Liver (tissue), 9 donors: ENCODE results near the gene IL10. TPM values are rescaled to one million over a fixed set of nuclear protein-coding genes. Genes with fewer than 3 reads are reported as not detected.

Experiments used
- DNase-seq: peaks from one replicate; pipeline ENCODE4 v3.0.0-alpha.2; 2017; ENCODE audit warnings: low spot score
- H3K27ac ChIP-seq, 2 donors: one replicate each; pipeline ENCODE4 v1.7.0; 2013; ENCODE audit warnings: inconsistent platforms in 2 of 2, low read length in 2 of 2, control low read depth in 1 of 2, low read depth in 1 of 2, mild to moderate bottlenecking in 1 of 2
- H3K27me3 ChIP-seq, 4 donors: one replicate each; pipeline versions ENCODE4 v1.6.1 to v1.7.0; 2013; ENCODE audit warnings: low read length in 3 of 4, inconsistent platforms in 1 of 4, mild to moderate bottlenecking in 1 of 4, moderate library complexity in 1 of 4; ENCODE audit not compliant: control insufficient read depth in 4 of 4, insufficient read depth in 4 of 4
- H3K36me3 ChIP-seq, 4 donors: one replicate each; pipeline versions ENCODE4 v1.6.1 to v1.7.0; 2013; ENCODE audit warnings: low read length in 3 of 4, mild to moderate bottlenecking in 3 of 4, low read depth in 1 of 4, moderate library complexity in 1 of 4; ENCODE audit not compliant: control insufficient read depth in 4 of 4, insufficient read depth in 3 of 4
- H3K4me1 ChIP-seq, 4 donors: one replicate each; pipeline versions ENCODE4 v1.6.1 to v1.7.0; 2013; ENCODE audit warnings: low read length in 3 of 4, mild to moderate bottlenecking in 3 of 4, moderate library complexity in 1 of 4; ENCODE audit not compliant: control insufficient read depth in 4 of 4, insufficient read depth in 4 of 4
- H3K4me3 ChIP-seq, 3 donors: one replicate each; pipeline versions ENCODE4 v1.6.1 to v1.7.0; 2013; ENCODE audit warnings: low read length in 3 of 3, control low read depth in 1 of 3, low read depth in 1 of 3, mild to moderate bottlenecking in 1 of 3
- H3K9ac ChIP-seq, 2 donors: one replicate each; pipeline ENCODE4 v1.7.0; 2013; ENCODE audit warnings: low read length in 2 of 2, mild to moderate bottlenecking in 2 of 2, moderate library complexity in 2 of 2, control low read depth in 1 of 2, low read depth in 1 of 2
- H3K9me3 ChIP-seq, 4 donors: one replicate each; pipeline versions ENCODE4 v1.6.1 to v1.7.0; 2013; ENCODE audit warnings: low read length in 3 of 4; ENCODE audit not compliant: control insufficient read depth in 4 of 4
- EGR1 ChIP-seq, 2 donors: IDR thresholded peaks; 2 replicates each; pipeline ENCODE4 v1.6.1; 2016 to 2018; ENCODE audit warnings: antibody characterized with exemption in 2 of 2, low read depth in 2 of 2
- FOXA1 ChIP-seq: IDR thresholded peaks from 2 replicates; pipeline ENCODE4 v1.6.1; 2016; ENCODE audit warnings: antibody characterized with exemption
- FOXA2 ChIP-seq: IDR thresholded peaks from 2 replicates; pipeline ENCODE4 v1.6.1; 2016; ENCODE audit warnings: antibody characterized with exemption
- GABPA ChIP-seq, 2 donors: IDR thresholded peaks in 1 of 2; conservative IDR thresholded peaks in 1 of 2; 2 replicates each; pipeline ENCODE4 v1.6.1; 2016; ENCODE audit warnings: antibody characterized with exemption in 2 of 2, mild to moderate bottlenecking in 1 of 2, moderate library complexity in 1 of 2
- HNF4G ChIP-seq: IDR thresholded peaks from 2 replicates; pipeline ENCODE4 v1.6.1; 2016; ENCODE audit warnings: antibody characterized with exemption
- JUND ChIP-seq, 2 donors: IDR thresholded peaks; 2 replicates each; pipeline ENCODE4 v1.6.1; 2016; ENCODE audit warnings: antibody characterized with exemption in 2 of 2
- NR2F2 ChIP-seq: IDR thresholded peaks from 2 replicates; pipeline ENCODE4 v1.6.1; 2016; ENCODE audit warnings: antibody characterized with exemption
- RAD21 ChIP-seq, 2 donors: IDR thresholded peaks; 2 replicates each; pipeline ENCODE4 v1.6.1; 2016; ENCODE audit warnings: antibody characterized with exemption in 2 of 2, mild to moderate bottlenecking in 2 of 2
- RXRA ChIP-seq, 2 donors: IDR thresholded peaks; 2 replicates each; pipeline ENCODE4 v1.6.1; 2017 to 2018; ENCODE audit warnings: antibody characterized with exemption in 2 of 2, mild to moderate bottlenecking in 1 of 2
- SP1 ChIP-seq: IDR thresholded peaks from 2 replicates; pipeline ENCODE4 v1.6.1; 2018; ENCODE audit warnings: antibody characterized with exemption, mild to moderate bottlenecking
- TAF1 ChIP-seq: conservative IDR thresholded peaks from 2 replicates; pipeline ENCODE4 v1.6.1; 2016; ENCODE audit warnings: antibody characterized with exemption, mild to moderate bottlenecking
- YY1 ChIP-seq: IDR thresholded peaks from 2 replicates; pipeline ENCODE4 v1.6.1; 2016; ENCODE audit warnings: antibody characterized with exemption, mild to moderate bottlenecking
- WGBS: extraction: QIAGEN DNeasy Blood & Tissue Kit; methylation state at CpG from one replicate; pipeline ENCODE4 v1.1.7; 2013; 5-methylcytosine and 5-hydroxymethylcytosine counted together
- polyA plus RNA-seq, 2 donors: library from polyadenylated mRNA; stranded (reverse) in 1 of 2; unstranded in 1 of 2; fragments of 200-250 nt in 1 of 2; fragments of >200 nt in 1 of 2; fragmentation: Nextera tagmentation in 1 of 2; extraction: Ambion mirVana in 1 of 2; gene quantifications; one replicate each; pipeline versions ENCODE4 v1.2.1 to v1.2.3, GENCODE V29; 2013 to 2015
- total RNA-seq, 2 donors: library from RNA; depleted of rRNA; stranded (reverse); fragments of >200 nt; gene quantifications; one replicate each; pipeline ENCODE4 v1.2.3, GENCODE V29; 2014
- TF ChIP-seq, protein P1 (sequence below): IDR thresholded peaks from 2 replicates; pipeline ENCODE4 v1.6.1; 2016; ENCODE audit warnings: antibody characterized with exemption
- TF ChIP-seq, protein P2 (sequence below): fragments of 150-350 bp; IDR thresholded peaks from 2 replicates; pipeline ENCODE4 v1.5.1; 2017; ENCODE audit warnings: improper control_type of control experiment, low read depth, low read length; ENCODE audit not compliant: missing input control
- TF ChIP-seq, protein P3 (sequence below): IDR thresholded peaks from 2 replicates; pipeline ENCODE4 v1.6.1; 2016; ENCODE audit warnings: antibody characterized with exemption
- TF ChIP-seq, protein P4 (sequence below): IDR thresholded peaks from 2 replicates; pipeline ENCODE4 v1.6.1; 2016; ENCODE audit warnings: antibody characterized with exemption
- TF ChIP-seq, protein P5 (sequence below): IDR thresholded peaks from 2 replicates; pipeline ENCODE4 v1.6.1; 2016; ENCODE audit warnings: antibody characterized with exemption, mild to moderate bottlenecking
- donor health status: healthy.
- donor health status: healthy.
- donor health status: healthy.
- donor health status: healthy.
- donor health status: healthy.

IL10 gene
- total and polyA plus RNA-seq, 4 donors: 0.23 to 1.4 (median 0.59) TPM

DNA sequence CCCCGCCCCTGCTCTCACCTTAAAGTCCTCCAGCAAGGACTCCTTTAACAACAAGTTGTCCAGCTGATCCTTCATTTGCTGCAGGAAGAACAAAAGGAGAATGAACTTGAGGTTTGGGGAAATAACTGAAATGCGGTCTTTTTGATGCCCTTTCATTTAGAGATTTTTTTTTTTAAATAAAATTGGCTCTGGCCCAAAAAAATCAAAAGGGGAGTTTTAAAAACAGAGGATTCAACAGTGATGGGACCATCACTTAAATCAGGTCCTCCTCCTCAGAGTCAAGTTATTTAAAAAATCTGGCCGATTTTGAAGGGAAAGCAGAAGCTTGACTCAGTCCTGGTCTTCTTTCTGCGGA is 979 bp downstream of the IL10 start:
- no peak for DNase-seq
- WGBS: 78% methylated on average over 4 of the region's 4 CpGs
- TF ChIP-seq, protein P1, sequence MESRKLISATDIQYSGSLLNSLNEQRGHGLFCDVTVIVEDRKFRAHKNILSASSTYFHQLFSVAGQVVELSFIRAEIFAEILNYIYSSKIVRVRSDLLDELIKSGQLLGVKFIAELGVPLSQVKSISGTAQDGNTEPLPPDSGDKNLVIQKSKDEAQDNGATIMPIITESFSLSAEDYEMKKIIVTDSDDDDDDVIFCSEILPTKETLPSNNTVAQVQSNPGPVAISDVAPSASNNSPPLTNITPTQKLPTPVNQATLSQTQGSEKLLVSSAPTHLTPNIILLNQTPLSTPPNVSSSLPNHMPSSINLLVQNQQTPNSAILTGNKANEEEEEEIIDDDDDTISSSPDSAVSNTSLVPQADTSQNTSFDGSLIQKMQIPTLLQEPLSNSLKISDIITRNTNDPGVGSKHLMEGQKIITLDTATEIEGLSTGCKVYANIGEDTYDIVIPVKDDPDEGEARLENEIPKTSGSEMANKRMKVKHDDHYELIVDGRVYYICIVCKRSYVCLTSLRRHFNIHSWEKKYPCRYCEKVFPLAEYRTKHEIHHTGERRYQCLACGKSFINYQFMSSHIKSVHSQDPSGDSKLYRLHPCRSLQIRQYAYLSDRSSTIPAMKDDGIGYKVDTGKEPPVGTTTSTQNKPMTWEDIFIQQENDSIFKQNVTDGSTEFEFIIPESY: no peak
- TF ChIP-seq, protein P2, sequence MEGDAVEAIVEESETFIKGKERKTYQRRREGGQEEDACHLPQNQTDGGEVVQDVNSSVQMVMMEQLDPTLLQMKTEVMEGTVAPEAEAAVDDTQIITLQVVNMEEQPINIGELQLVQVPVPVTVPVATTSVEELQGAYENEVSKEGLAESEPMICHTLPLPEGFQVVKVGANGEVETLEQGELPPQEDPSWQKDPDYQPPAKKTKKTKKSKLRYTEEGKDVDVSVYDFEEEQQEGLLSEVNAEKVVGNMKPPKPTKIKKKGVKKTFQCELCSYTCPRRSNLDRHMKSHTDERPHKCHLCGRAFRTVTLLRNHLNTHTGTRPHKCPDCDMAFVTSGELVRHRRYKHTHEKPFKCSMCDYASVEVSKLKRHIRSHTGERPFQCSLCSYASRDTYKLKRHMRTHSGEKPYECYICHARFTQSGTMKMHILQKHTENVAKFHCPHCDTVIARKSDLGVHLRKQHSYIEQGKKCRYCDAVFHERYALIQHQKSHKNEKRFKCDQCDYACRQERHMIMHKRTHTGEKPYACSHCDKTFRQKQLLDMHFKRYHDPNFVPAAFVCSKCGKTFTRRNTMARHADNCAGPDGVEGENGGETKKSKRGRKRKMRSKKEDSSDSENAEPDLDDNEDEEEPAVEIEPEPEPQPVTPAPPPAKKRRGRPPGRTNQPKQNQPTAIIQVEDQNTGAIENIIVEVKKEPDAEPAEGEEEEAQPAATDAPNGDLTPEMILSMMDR: no peak
- TF ChIP-seq TAF1 (no peak), NR2F2 (no peak), RXRA (IDR thresholded peaks at IDR 0.05) (no peak), RAD21 (IDR thresholded peaks at IDR 0.05) (no peak), JUND (IDR thresholded peaks at IDR 0.05) (no peak), YY1 (no peak)
- TF ChIP-seq, protein P3, sequence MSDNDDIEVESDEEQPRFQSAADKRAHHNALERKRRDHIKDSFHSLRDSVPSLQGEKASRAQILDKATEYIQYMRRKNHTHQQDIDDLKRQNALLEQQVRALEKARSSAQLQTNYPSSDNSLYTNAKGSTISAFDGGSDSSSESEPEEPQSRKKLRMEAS: no peak
- no peaks in the 10 kb centered on the region for H3K36me3 ChIP-seq
- no peak overlapping the region for H3K4me3 ChIP-seq
- no peaks in the 10 kb centered on the region for H3K27me3 ChIP-seq
- H3K27ac ChIP-seq: no peak overlapping the region
- no peaks in the 10 kb centered on the region for H3K9me3 ChIP-seq
- H3K9ac ChIP-seq: no peak overlapping the region
- peaks cover 0 to 2% (median 0%) of the 10 kb centered on the region in 4 donors for H3K4me1 ChIP-seq

DNA sequence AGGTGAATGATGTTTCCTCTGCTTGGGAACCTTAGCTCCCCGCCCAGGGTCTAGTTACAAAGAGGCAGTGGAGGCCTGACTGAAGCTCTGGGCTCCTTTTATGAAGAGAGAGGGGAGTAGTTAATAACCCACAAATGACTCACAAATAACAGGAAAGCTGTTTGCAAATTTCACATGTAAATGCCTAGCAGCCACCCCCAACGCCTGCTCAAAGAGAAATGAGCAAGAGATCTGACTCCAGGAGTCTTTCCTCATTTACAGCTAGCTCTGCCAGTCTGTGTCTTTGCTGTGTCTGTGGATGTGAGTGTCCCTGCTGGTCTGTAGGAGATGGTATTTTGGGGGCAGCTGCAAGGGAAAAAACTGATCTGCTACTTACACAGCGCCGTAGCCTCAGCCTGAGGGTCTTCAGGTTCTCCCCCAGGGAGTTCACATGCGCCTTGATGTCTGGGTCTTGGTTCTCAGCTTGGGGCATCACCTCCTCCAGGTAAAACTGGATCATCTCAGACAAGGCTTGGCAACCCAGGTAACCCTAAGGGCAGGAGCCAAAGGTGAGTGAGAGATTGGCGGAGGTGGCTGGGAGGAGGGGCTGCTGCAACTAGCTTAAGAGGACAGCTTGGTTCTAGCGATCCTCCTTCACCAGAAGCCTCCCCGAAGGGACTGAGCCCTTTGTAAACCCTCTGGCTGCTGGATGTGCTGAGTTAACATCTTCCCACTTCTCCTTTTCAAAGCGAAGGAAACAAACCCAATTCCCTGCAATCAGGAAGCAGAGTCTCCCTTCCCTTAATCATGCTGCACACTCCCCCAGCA is 1.6 kb downstream of the IL10 start, which contains the start of gene IL19:
TSS of gene IL19 (plus strand) at position 243 of the 807 bp plus-strand sequence. CDS start 65,890 bp downstream, outside the sequence.
- Histone ChIP-seq H3K27me3 (no peaks in the 10 kb centered on the region), H3K27ac (no peak within 1 kb of the TSS), H3K4me3 (no peak within 1 kb of the TSS), H3K9ac (no peak within 1 kb of the TSS), H3K36me3 (no peaks in the 10 kb centered on the region), H3K9me3 (no peaks in the 10 kb centered on the region), H3K4me1 (peaks cover 0 to 2% (median 0%) of the 10 kb centered on the region in 4 donors)
- no peak for DNase-seq
- TF ChIP-seq, protein P3: no peak
- TF ChIP-seq EGR1 (IDR thresholded peaks at IDR 0.05; ENCODE audit: low read depth in 2 of 2) (no peak), RXRA (IDR thresholded peaks at IDR 0.05) (no peak), SP1 (no peak), YY1 (no peak), FOXA2 (no peak), HNF4G (no peak), FOXA1 (no peak), RAD21 (IDR thresholded peaks at IDR 0.05) (no peak), JUND (IDR thresholded peaks at IDR 0.05) (no peak), GABPA (IDR thresholded peaks at IDR 0.05 in 1 of 2, conservative IDR thresholded peaks at IDR 0.05 in 1 of 2) (no peak)
- TF ChIP-seq, protein P1: no peak
- TF ChIP-seq, protein P4, sequence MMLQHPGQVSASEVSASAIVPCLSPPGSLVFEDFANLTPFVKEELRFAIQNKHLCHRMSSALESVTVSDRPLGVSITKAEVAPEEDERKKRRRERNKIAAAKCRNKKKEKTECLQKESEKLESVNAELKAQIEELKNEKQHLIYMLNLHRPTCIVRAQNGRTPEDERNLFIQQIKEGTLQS: no peak
- TF ChIP-seq, protein P2: no peak
- TF ChIP-seq, protein P5, sequence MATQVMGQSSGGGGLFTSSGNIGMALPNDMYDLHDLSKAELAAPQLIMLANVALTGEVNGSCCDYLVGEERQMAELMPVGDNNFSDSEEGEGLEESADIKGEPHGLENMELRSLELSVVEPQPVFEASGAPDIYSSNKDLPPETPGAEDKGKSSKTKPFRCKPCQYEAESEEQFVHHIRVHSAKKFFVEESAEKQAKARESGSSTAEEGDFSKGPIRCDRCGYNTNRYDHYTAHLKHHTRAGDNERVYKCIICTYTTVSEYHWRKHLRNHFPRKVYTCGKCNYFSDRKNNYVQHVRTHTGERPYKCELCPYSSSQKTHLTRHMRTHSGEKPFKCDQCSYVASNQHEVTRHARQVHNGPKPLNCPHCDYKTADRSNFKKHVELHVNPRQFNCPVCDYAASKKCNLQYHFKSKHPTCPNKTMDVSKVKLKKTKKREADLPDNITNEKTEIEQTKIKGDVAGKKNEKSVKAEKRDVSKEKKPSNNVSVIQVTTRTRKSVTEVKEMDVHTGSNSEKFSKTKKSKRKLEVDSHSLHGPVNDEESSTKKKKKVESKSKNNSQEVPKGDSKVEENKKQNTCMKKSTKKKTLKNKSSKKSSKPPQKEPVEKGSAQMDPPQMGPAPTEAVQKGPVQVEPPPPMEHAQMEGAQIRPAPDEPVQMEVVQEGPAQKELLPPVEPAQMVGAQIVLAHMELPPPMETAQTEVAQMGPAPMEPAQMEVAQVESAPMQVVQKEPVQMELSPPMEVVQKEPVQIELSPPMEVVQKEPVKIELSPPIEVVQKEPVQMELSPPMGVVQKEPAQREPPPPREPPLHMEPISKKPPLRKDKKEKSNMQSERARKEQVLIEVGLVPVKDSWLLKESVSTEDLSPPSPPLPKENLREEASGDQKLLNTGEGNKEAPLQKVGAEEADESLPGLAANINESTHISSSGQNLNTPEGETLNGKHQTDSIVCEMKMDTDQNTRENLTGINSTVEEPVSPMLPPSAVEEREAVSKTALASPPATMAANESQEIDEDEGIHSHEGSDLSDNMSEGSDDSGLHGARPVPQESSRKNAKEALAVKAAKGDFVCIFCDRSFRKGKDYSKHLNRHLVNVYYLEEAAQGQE: no peak
- WGBS: 68% methylated on average over 9 of the region's 9 CpGs
